ENCODE results near the gene HRG.

The HRG gene

DNA sequence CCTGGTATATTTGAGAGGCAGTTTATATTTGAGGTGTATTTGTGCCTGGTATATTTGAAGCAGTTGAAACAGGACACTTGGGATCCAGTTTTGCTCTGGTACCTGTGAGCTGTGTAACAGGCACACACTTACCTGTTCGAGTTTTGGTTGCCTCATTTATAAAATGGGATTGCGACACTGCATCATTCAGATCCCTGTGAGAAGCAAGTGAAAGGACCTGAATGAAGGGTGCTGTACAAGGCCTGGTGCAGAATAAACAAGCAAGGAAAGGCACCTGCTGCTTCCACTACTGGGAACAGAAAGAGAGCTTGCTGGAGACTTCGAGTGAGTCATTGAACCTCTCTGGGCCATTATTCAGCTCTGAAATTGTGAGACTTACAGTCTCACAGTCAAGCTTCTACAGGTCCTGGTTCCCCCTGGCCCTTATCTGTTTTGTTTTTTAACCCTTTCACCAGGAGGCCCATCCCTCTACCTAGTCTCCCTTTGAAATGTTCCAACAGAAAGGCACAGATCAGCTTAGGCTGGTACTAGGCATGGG, 14.1 kb upstream of the HRG start:
- ChIA-PET POLR2A (no interaction called here), CTCF (interaction anchor here (1.1 to 2.2 kb wide), 2 partner anchors 8 to 35 kb away, joined by 3 to 15 read pairs; no protein-coding TSS in a partner anchor)
- TF ChIP-seq, protein P1, sequence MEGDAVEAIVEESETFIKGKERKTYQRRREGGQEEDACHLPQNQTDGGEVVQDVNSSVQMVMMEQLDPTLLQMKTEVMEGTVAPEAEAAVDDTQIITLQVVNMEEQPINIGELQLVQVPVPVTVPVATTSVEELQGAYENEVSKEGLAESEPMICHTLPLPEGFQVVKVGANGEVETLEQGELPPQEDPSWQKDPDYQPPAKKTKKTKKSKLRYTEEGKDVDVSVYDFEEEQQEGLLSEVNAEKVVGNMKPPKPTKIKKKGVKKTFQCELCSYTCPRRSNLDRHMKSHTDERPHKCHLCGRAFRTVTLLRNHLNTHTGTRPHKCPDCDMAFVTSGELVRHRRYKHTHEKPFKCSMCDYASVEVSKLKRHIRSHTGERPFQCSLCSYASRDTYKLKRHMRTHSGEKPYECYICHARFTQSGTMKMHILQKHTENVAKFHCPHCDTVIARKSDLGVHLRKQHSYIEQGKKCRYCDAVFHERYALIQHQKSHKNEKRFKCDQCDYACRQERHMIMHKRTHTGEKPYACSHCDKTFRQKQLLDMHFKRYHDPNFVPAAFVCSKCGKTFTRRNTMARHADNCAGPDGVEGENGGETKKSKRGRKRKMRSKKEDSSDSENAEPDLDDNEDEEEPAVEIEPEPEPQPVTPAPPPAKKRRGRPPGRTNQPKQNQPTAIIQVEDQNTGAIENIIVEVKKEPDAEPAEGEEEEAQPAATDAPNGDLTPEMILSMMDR (IDR thresholded peaks at IDR 0.05; ENCODE audit: control extremely low read depth, extremely low read depth, low read depth, missing control alignments): no peak
- no peak for DNase-seq (ENCODE audit: extremely low spot score)

DNA sequence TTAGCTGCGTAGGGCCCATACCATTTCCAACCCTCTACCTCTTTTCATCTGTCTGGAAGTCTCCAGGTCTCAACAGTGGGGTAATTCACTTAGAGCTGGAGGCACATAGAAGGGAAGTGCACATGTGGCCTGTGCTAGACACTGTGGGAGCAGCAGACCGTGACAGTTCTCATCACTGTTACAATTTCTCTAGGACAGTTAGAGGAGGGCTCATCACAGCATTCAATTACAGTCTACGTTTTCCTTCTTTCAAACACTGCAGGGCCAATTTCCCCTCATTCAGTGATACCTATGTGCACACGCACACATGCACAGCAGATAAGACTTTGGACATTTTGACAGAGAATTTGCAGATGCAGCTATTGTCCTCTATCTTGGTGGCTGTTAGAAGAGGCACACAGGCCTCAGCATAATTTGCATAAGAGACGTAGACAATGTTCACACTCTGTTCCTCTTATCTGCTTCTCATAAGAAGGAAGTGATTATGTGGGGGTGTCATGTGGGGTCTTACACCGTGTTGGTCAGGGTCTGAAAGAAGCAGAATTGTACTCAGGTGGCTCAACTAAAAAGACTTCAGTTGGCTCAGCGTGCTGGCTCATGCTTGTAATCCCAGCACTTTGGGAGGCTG, 12.6 kb upstream of the HRG start:
- TF ChIP-seq, protein P1 (IDR thresholded peaks at IDR 0.05; ENCODE audit: control extremely low read depth, extremely low read depth, low read depth, missing control alignments): no peak
- ChIA-PET CTCF (interaction anchor here (1.3 to 2.2 kb wide), 3 partner anchors 10 to 36 kb away, joined by 4 to 15 read pairs (median 4); no protein-coding TSS in a partner anchor), POLR2A (interaction anchor here (0.8 kb wide), 1 partner anchor 10 kb away, joined by 3 read pairs; no protein-coding TSS in a partner anchor)
- peak; percentile 73 for DNase-seq (ENCODE audit: extremely low spot score)

DNA sequence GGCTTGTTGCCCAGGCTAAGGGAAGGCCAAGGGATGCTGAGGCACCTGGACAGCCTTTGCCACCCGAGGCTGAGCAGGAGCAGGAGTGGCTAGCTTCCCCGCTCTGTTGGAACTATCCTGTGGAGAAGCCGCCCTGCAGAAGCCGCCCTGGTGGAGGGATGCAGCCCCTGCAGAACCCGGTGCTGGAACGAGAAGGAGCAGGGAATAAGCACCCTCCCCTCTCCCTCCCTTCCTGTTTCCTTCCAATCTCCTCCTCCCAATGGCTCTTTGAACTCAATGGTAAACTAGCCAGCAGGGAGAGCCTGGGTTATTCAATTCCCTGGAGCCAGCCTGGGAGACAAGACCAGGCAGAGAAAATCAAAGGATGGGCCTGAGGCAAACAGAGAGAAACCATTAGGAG, 11.8 kb upstream of the HRG start:
- ChIA-PET CTCF (interaction anchor here (1.4 to 2.2 kb wide), 3 partner anchors 10 to 38 kb away, joined by 4 to 15 read pairs (median 4); no protein-coding TSS in a partner anchor), POLR2A (no interaction called here)
- DNase-seq (ENCODE audit: extremely low spot score): no peak
- TF ChIP-seq, protein P1 (IDR thresholded peaks at IDR 0.05; ENCODE audit: control extremely low read depth, extremely low read depth, low read depth, missing control alignments): no peak

DNA sequence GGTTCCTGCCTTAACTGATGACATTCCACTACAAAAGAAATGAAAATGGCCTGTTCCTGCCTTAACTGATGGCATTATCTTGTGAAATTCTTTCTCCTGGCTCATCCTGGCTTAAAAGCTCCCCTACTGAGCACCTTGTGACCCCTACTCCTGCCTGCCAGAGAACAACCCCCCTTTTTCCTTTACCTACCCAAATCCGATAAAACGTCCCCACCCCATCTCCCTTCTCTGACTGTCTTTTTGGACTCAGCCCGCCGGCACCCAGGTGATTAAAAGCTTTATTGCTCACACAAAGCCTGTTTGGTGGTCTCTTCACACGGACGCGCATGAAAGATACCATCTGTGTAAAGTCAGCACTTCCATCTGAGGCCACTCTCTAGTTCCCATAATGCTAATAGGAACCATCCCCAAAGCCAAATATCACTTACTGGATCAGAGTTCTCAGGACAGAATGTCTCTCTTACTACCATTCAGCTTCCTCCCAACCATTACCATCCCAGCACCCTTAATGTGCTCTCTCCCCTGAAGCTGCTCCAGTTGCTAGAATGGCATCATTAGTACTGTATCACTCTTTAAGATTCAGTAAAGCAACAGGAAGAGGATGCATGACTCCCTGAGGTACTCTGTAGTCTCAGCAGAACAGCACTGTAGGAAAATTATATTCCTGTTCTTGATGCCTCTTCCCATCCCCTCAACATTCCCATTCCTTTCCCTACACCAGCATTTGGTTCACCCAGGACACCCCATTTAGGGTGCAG, 2.3 kb upstream of the HRG start:
- POLR2A ChIA-PET: no interaction called here
- CTCF ChIA-PET: no interaction called here
- TF ChIP-seq, protein P1 (IDR thresholded peaks at IDR 0.05; ENCODE audit: control extremely low read depth, extremely low read depth, low read depth, missing control alignments): no peak
- no peak for DNase-seq (ENCODE audit: extremely low spot score)

DNA sequence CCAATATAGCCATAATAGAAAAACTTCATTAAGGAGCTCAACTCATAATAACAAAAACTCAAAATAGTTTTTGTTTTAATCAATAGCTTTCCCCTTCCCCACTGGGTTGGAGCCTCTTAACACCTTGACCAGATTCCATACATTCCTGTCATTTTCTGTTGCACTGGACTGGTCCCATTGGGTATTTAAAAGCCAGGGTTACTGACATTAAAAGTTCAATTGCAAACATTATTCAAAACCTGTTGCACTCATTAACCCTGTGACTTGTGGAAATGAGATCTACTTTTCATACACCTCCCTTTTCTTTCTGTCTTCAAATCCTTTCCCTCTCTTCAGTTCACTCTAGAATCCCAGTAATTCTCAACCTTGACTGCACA, 1.7 kb upstream of the HRG start:
- no peak for DNase-seq (ENCODE audit: extremely low spot score)
- CTCF ChIA-PET: no interaction called here
- POLR2A ChIA-PET: no interaction called here
- TF ChIP-seq, protein P1 (IDR thresholded peaks at IDR 0.05; ENCODE audit: control extremely low read depth, extremely low read depth, low read depth, missing control alignments): no peak

DNA sequence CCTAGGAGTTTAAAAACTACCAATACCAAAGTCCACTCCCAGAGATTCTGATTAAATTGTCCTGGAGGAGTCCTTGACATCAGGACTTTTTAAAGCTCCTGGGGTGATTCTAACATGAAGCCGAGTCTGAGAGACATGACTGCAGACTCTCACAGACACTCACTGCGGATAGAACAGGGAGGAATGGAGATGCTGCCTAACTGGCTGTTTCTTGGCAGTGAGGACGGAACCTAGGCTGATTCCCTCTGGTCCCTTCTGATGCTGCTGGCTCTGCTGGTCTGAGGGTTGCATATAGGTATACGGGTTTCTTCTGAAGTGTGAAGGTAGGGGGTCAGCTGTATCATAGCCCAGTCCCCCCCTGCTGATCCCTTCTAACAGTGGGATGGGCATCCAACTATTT, 1.3 kb upstream of the HRG start:
- TF ChIP-seq, protein P1 (IDR thresholded peaks at IDR 0.05; ENCODE audit: control extremely low read depth, extremely low read depth, low read depth, missing control alignments): no peak
- ChIA-PET CTCF (no interaction called here), POLR2A (no interaction called here)
- DNase-seq (ENCODE audit: extremely low spot score): no peak

Measured in GM10248 (cell line).